Left renal cortex interstitium (tissue), 4 donors: Measurements from ENCODE around the gene KIAA2012. TPM values are rescaled to one million over a fixed set of nuclear protein-coding genes. Genes with fewer than 3 reads are reported as not detected.

ENCODE experiments used
- DNase-seq, 4 donors: peaks; one replicate each; pipeline ENCODE4 v3.0.0-alpha.2; 2013; ENCODE audit warnings: low read depth in 4 of 4, low spot score in 2 of 4, missing footprints in 1 of 4
- polyA plus RNA-seq, 4 donors: library from polyadenylated mRNA; unstranded; fragments of 120-200 nt; gene quantifications; one replicate each; pipeline ENCODE4 v1.2.1, GENCODE V29; 2013; ENCODE audit not compliant: insufficient read length in 4 of 4

The KIAA2012 gene
- polyA plus RNA-seq, 4 donors = 0.08 to 0.25 (median 0.16) TPM

DNA sequence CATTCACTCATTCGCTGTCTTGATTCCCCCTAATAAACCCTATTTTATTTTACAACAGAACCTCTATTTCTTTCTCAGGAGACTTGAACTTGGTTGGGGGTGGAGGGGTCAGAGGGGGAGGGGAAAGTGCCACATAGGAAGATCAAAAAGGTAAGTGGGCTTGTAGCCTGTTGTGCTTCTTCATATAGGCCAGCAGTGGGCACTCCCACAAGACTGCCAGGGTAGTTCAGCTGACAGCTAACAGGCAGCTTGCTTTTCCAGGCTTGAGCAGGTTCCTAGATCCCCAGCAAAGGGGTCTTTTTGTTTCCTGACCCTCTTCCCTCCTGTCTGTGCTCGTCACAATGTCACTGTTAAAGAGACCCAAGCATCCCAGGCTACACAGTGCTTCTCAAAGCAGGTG, 829 bp upstream of the KIAA2012 start:
- DNase-seq = no peak

DNA sequence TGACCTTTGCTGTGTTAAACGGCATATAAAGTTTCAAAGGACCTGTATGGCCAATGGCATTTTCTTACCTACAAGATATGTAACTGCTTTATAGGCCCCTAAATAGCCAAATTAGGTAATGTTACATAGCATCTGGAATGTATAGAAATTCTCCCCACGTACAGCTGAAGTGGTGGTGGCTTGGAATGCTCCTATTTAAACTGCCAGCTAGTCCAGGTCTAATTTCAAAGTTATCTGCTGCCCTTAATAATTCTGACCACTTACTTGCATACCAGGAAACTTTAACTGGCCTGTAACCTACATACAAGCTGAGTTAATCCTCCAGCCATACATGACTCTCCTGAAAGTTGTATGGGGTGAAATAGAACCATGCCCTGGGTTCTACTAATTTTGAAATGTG, 1.3 kb downstream of the KIAA2012 start:
- DNase-seq = no peak

DNA sequence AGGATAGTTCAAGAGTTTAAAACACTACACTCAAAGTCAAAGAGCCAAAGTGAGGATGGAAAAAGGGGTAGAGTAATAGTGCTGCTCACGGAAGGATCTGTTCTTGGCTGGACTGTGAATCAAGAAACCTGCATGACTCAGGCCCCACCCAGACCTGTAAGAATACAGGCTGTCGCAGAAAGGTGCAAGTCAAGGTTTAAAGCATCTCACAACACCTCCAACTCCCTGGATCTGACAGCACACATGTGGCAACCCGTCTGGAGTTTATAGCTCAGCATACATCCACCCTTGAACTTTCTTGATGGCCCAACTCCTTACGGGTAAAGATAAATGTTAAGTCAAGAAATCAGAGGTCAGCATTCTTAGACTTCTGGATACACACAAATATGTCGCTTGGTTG, 6.3 kb downstream of the KIAA2012 start:
- no peak for DNase-seq

DNA sequence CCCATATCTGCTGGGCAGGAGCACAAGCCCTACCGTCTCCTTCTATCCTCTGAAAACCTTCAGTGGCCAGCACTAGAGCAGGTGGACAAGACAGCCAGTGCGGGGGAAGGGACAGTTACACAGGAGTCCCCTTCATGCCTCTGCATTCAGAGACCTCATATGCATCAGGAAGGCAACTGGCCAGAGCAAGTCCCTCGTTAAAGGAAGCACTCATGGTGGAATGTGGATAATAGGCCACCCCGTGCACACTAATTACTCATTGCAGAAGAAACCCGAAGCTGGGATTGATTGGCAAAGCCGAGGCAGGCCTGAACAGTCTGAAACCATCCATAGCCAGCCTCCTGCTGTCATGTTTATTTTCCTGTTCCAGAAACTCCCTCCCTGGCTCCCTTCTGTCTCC, 11.2 kb downstream of the KIAA2012 start:
- DNase-seq = no peak

DNA sequence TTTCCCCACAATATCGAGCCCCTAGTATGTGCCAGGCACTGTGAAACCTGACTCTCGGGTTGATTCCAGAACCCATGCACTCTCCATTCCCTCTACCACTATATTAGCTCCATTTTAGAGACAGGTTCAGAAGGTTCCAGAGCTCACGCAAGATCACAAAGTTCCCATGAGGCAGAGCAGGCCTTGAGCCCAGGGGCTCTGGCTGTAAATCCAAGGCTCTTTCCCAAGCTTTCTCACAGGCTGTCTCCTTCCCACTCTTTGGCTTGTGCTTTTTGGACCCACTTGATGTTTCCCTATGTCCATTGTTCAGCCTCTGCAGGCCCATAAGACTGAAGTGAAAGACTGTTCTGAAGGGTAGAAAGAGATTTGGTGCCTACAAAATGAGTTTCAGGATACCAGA, 15.7 kb downstream of the KIAA2012 start:
- no peak for DNase-seq

DNA sequence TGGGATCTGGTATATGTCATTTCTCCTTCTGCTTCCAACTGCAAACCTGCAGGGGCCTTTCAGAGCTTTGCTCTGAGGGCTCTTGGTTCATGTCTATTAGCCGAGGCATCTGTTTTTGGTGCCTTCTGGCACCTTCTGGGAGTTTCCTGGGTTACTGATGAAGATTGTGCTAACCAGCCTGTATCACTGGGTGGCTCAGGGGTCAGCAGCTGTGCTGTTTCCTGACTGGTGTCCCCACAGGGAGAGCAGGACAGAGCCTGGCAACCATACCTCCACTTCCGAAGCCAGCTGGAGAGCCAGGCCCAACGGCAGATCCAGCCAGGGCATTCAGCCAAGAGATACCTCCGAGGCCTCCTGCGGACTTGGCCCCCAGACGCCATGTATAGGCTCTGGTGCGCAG, 17.5 kb downstream of the KIAA2012 start:
- no peak for DNase-seq

DNA sequence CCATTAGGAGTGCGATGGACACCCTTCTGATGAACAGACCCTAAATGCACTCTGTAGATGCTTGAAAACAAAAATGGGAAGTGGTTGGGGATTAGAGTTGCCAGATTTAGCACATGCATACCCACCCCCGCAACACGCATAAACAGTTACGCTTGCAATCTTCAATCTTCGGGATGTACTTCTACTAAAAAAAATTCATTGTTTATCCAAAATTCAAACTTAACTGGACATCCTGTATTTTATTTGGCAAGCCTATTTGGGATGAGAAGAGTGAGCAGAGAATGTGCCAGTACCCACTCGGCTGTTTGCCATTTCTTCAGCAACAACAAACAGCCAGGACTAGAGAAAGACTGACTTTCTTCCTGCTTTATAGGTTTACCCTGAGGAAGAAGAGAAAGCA, 18.4 kb downstream of the KIAA2012 start:
- no peak for DNase-seq

DNA sequence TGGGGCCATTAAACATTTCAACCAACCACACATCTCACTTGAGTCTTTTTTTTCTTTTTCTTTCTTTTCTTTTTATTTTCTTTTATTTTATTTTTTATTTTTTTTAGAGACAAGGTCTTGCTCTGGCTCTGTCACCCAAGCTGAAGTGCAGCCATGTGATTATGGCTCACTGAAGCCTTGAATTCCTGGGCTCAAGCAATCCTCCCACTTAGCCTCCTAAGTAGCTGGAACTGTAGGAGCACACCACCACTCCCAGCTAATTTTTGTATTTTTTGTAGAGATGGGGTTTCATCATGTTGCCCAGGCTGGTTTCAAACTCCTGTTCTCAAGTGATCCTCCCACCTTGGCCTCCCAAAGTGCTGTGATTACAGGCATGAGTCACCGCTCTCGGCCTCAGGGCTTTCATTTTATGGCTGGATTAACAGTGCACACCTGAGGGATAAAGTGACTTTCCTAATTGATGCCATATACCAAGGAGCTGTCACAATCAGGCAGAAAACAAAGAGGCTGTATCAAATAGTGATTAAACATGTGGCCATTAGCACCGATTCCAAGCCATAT, 21.5 kb downstream of the KIAA2012 start:
- no peak for DNase-seq

DNA sequence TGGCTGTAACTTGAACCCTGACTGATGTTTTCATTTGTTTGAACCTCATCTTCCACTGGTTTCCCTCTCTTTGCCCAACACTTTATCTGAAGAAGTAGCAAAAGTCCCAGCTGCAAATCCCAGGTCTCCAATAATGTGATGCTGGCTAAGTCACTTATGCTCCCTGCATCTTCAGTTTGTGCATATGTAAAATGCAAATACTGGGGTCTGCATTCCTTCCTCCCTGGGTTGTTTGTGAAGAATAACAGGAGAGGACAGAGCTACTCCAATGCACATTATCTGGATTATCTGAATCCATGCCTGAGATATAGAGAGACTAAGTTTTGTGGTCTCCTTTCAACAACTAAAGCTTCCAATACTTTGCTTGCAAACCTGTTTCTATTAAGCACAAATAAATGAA, 22.2 kb downstream of the KIAA2012 start:
- no peak for DNase-seq

DNA sequence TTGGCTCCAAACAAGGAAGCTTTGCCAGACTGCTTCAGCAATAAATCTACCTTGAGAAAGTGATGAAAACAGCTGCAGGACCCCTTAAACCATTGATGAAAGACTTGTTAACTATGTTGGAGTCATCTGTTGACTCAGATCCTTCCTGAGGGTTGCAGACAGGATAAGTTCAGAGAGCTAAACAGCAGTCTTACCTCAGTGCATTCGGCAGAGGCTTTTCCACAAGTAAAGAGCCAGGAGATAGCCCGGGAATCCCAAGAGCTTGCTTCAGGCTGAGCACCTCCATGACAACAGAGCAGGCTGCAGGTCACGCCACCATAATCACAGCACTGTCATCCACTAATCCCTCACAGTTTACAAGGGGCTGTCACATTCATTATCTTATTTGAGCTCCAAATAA, 23.7 kb downstream of the KIAA2012 start:
- DNase-seq = no peak

DNA sequence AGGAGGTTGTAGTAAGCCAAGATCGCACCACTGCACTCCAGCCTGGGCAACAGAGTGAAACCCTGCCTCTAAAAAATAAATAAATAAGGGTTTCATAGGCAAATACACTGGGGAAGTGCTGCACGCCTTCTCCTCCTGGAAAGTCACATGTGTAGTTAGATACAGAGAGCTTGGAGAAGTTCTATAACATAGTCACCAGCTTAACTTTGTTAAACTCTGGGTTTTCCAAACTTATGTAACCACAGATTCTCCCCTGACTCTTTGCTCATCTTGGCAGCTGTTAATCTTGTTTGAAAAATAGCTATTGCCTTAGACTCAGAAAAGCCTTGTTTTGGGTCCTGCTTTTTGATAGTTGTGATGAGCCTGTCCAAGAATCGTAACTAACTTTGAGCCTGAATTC, 25.2 kb downstream of the KIAA2012 start:
- no peak for DNase-seq

DNA sequence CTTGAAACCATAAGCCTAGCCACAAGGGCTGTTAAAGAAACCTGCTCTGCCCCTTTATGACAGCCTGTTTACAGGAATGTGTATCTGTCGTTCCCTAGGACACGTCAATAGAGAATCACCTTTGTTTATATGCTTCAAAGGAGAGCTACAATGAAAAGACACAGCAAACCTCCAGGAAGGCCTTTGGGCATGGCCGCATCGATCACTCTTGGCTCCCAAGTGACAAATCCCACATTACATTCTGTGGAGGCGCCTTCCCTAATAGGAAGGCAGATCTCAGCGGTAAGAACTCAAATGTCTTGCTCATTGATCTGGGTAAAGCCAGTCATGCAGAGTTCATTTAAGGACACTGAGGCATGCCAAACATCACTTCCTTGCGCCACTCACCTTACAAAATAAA, 26.5 kb downstream of the KIAA2012 start:
- DNase-seq = no peak

DNA sequence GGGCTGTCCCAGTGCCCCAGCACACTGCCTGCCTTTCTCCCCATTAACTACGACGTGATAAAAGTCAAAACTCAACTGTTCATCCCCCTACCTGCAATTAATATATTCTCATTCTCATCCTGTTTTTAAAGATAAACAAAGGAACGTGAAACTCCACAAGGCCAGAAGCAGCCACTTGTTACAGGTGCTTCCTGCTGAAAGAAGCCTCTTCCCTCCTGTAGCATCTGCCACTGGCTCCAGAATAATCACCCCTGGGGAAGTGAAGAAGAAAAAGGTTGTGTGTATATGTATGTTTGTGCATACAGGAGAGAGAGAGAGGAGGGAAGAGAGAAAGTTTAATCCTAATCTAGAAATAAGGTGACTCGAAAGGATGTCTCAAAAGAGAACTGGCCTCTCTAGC, 27.1 kb downstream of the KIAA2012 start:
- DNase-seq = no peak

DNA sequence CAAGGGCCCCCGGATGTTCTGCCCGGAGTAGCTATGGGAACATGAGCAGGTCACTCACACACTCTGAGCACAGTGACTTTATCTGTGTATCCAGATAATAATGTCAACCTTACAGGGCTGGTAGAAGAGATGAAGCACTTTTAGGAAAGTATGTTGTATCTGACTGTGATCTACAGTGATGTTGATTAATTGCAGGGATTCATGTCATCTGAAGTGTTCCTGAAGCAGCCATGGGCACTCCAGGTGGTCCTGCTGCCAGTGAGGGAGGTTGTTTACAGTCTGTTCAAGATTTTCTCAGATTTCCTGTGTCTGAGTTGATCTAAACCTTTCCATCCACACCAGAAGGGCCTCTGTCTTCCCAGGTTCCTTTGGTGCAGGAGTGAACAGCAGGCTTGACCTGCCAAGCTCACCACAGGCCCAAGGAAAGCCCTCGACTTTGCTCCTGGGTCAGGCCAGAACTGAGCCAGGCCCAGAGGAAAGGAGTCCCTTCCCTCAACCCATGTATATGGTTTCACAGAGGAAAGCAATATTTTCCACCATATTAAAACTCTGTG, 28.0 kb downstream of the KIAA2012 start:
- no peak for DNase-seq

DNA sequence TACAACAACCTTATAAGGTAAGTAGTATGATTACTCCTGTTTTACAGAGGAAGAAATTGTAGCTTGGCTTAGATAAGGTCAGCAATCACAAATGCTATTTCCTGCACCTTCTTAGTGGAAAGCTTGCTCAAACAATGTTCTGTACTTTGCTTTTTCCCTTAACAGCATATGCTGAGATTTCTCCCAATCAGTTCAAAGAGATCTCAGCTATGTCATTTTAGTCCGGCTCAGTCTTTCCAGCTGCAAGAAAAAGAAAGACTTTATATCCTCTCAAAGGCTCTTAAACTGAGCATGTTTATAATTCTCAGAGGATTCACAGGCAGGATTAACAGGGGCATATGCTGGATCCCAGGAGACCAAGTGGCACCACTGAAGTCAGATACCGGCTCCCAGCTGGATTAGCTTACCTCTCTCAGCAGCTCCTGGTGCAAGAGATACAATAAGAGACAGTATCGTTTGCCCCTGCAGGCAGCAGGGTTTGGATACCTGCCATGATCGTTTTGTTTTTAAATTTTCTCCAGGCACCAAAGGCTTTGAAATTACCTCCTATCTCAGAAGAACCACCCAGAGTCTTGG, 29.5 kb downstream of the KIAA2012 start:
- no peak for DNase-seq

DNA sequence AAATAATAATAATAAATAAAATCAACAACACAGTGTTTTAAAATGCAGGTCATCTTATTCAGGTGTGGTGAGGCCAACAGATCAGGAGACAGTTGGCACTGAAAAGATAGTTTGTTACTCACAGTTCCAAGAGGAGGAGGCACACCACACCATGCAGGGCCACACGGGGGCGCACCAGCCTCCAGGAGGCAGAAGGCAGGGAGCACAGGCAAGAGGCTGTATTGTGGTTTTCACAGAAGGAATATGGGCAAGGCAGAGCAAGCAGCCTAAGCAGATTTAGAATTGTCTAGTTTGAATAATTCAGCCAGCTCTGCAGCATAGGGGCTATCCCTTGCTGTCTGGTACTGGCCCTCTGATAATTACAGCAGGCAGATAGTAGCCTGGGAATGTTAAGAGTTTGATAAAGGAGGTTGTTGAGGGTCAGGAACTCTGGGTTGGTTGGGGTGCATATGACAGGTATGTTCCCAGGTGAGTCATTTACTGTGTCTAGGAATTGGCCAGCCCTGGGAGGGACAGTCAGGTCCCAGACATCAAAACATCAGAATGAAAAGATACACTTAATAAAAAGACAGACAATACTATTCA, 31.3 kb downstream of the KIAA2012 start:
- no peak for DNase-seq

DNA sequence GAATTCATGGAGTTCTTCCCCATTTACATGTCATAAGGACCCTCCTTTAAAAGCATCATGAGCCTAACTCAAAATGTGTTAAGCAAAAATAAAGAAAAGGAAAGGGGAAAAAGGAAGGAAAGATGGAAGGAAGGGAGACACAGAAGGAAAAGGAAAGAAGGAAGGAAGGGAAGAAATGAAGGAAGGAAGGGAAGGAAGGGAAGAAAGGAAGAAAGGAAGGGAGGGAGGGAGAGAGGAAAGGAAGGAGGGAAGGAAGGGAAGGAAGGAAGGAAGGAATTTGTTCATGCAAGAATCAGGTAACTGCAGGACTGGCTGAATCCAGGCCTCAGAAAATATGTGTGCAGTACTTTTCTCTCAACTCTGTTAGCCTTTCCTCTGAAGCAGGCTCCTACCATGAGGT, 32.0 kb downstream of the KIAA2012 start:
- no peak for DNase-seq

DNA sequence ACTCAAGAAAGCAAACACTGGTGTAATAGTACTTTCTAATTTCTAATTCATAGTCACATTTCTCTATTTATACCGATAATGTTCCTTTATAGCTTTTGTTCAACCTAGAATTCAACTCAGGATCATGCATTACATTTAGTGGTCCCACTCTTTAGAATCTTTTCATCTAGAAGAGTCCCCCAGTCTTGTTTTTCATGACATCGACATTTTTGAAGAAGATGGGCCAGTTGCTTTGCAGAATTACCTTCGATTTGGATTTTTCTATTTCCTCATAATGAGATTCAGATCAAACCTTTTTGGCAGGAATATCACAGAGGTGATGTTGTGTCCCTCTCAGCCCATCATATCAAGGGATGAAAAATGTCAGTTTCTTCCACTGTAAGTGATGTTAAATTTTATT, 35.3 kb downstream of the KIAA2012 start:
- DNase-seq = no peak

DNA sequence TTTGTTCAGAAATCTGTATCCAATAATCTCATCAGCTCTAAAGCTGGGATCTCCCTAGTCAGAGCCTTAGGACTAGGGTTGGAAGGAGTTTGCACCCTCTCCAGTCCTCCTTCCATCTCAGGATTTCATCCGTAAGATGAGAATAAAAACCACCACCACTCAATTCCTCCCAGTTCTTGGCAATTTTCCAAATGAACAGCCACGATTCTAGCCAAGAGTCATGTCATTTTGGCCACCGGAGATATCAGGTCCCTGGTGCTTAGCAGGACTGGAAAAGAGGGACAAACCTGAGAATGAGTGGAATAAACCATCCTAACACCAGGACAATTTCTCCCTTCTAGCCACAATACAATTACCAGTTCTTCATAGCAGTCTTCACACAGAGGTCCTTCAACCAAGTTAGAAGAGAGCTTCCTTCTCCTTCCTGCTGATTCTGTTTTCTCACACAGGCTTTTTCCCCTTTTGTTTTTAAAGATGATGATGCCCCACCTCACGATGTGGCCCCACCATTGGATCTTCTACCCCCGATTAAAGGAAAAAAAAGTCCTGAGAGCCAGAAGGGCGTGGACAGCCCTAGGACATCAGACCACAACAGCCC, 36.2 kb downstream of the KIAA2012 start:
- no peak for DNase-seq

DNA sequence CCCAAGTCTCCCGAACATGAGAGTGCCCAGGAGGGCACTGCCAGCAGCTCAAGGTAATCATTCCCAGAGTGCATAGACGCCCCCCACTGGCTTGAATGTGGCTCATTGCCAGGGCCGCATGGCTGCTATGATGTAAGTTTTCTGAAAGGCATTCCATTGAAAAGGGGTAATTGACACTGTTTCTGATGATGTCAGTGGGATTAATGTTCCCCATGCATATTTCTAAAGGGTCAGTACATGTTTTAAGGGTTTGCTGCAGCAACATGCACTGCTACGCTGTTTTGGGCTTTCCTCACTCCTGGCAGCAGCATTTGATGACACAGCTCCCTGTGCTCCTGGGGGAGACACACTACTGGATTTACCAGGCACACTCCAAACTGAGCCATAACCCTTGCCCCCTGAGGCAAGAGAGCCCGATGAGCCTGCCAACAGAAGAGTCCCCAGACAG, 36.7 kb downstream of the KIAA2012 start:
- DNase-seq = no peak

DNA sequence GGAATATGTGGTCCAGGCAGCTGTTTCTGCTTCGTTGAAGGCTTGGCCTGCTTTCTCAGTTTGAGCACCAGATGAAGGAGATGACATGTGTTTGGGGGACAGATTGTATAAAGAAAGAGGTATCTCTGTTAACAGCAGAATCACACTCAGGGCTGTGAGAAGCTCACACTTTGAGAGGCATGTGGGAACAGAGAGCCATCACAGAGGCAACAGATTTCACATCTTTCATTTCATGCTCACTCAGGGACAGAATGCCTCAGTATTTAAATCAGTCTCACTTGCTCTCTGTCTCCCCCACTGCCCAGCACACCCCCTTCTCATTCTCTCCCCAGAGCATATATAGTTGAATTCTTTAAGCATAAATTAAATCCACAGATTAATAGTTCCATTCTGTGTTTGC, 37.4 kb downstream of the KIAA2012 start:
- DNase-seq = no peak

DNA sequence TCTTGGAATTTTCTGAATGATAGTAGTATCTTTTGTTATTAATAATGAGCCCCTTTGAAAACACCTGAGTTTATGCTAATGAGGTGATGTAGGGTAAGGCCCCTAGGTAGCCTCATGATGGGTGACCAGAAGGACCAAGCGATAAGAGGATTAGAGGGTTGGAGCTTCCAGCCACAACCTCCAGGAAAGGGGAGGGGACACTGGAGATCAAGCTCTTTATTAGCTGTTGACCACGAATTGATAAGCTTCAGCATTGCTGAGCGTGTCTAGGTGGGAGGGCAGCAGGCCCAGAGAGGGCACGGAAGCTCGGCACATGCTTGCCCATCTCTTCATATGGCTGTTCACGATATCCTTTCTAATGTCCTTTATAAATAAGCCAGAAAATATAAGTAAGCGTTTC, 39.0 kb downstream of the KIAA2012 start:
- DNase-seq = no peak
